VCaP (cell line): ENCODE results near the gene RAPGEF4.

Experiments
- H3K27ac ChIP-seq: fragments of 450-650 bp; 2 replicates; pipeline ENCODE4 v1.5.1; 2017
- CTCF ChIP-seq: fragments of 450-650 bp; conservative IDR thresholded peaks from 2 replicates; pipeline ENCODE4 v1.5.1; 2017; ENCODE audit warnings: mild to moderate bottlenecking, moderate library complexity

Gene RAPGEF4

DNA sequence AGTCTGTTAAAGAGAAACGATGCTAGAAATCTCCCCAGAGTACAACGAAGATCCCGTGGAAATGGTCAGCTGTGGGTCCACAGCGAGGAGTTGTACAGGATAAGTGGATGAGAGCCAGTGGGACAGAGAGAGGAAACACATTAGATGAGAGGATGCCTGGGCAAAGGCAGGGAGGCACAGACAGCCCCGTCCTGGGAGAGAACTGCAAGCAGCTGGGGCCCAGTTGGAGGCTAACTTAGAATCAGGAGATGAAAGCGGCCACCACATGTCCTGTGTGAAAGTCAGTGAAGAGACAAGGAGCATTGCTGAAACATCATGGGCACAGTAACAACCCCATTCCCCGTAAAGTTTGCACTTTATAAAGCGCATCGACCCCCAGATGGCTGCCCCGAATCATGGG, 157.5 kb downstream of the RAPGEF4 start:
- H3K27ac ChIP-seq: no peak overlapping the region
- no peak for TF ChIP-seq CTCF

DNA sequence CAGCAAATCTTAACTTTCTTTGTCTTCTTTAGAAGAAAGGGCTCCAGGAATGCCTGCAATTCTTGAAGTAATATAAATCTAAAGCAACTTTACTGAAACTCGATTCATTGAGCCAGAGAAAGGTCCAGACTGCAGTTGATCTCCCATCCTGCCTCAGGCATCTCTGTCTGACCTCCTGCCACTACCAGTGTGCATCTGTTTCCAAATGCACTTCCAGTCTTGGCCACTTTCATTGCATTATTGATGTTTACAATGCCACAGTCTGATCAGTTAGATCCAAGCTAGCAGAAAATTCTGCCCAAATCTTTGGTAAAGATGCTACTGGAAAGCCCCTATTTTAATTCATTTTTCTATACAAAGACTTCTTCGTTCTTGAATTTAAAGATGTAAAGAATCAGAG, 158.0 kb downstream of the RAPGEF4 start:
- H3K27ac ChIP-seq: no peak overlapping the region
- no peak for TF ChIP-seq CTCF

GRCh38 chr2:172894689-172895387, 159.2 kb downstream of the RAPGEF4 start:
- no peak for TF ChIP-seq CTCF
- H3K27ac ChIP-seq: no peak overlapping the region

- TF ChIP-seq CTCF: no peak
- no peak overlapping the region for H3K27ac ChIP-seq
Observed at GRCh38 chr2:172896661-172897081, 161.0 kb downstream of the RAPGEF4 start.

DNA sequence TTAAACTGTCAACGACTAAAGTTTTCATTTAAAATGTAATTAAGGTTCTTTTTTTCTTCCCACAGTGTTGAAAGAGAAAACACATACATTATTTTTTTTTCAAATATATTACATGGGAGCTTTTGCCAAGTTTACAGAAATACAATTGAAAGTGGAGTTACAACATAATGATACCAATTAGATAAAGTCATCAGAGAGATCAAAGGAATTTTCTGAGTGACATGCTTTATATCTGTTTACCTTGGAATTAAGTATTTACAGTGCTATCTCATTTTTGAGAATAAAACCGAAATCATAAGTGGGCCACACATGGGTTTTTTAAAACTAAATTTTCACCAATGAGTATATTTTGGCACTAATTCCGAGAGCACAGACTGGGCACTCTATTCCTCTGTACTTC, 165.2 kb downstream of the RAPGEF4 start:
- TF ChIP-seq CTCF: no peak

DNA sequence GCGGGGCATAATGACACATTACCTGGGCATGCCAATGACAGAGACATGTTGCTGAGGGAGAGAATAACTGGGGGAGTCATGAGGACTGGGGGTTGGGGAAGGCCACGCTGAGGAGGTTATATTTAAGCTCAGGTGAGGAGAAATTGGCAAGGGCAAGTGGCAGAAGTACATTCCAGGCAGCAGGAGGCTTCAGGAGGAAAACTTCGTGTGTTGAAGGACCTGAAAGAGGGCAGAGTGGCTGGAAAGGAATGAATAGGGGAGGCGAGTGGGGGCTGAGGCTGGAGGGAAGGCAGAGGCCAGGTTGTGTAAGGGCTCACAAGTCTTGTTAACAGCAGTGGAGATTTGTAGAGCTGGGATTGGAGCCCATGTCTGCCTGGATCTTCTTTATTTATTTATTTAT, 166.3 kb downstream of the RAPGEF4 start:
- no peak for TF ChIP-seq CTCF
- H3K27ac ChIP-seq: no peak overlapping the region

More for the DNA sequence above, 165.2 kb downstream of the RAPGEF4 start:
- H3K27ac ChIP-seq: no peak overlapping the region

GRCh38 chr2:172904236-172904635, 168.6 kb downstream of the RAPGEF4 start:
- no peak for TF ChIP-seq CTCF
- no peak overlapping the region for H3K27ac ChIP-seq
